SU-DHL-6 (cell line): Measurements from ENCODE around the gene SLC4A8.
A peak's percentile ranks its signal among the peaks of the same experiment; 100 is the strongest.

Experiments
- H2AFZ ChIP-seq: fragments of 200-600 bp; sonication (generic); 2 replicates; pipeline ENCODE4 v1.6.1; 2014; ENCODE audit warnings: low read depth, mild to moderate bottlenecking, moderate library complexity, mixed read lengths, antibody characterized with exemption, low read length; ENCODE audit not compliant: severe bottlenecking
- H3F3A ChIP-seq: fragments of 200-600 bp; shearing (Covaris generic); 2 replicates; pipeline ENCODE4 v1.6.0; 2016; ENCODE audit warnings: antibody characterized with exemption, mild to moderate bottlenecking; ENCODE audit not compliant: insufficient read depth
- H3K27ac ChIP-seq: fragments of 200-600 bp; sonication (generic); 2 replicates; pipeline ENCODE4 v1.5.1; 2016; ENCODE audit warnings: low read depth, mild to moderate bottlenecking, low read length, moderate library complexity, mixed read lengths
- H3K27me3 ChIP-seq: fragments of 200-600 bp; sonication (generic), shearing (Covaris generic); 2 replicates; pipeline ENCODE4 v1.6.0; 2014; ENCODE audit warnings: mild to moderate bottlenecking, low read length
- H3K36me3 ChIP-seq: fragments of 200-600 bp; sonication (generic); 2 replicates; pipeline ENCODE4 v1.6.1; 2014; ENCODE audit warnings: mild to moderate bottlenecking, low read length, mixed read lengths
- H3K4me2 ChIP-seq: fragments of 300-600, 200-600 bp; shearing (Covaris generic), sonication (generic); 2 replicates; pipeline ENCODE4 v1.6.0; 2014; ENCODE audit warnings: low read length, low read depth, mild to moderate bottlenecking; ENCODE audit not compliant: poor library complexity, severe bottlenecking
- H3K4me3 ChIP-seq: fragments of 200-600 bp; sonication (generic); 2 replicates; pipeline ENCODE4 v1.5.1; 2014; ENCODE audit warnings: antibody characterized with exemption, low read length, mild to moderate bottlenecking, mixed read lengths; ENCODE audit not compliant: insufficient read depth, poor library complexity, severe bottlenecking
- H3K79me2 ChIP-seq: fragments of 200-600 bp; sonication (generic); 2 replicates; pipeline ENCODE4 v1.6.1; 2014; ENCODE audit warnings: mild to moderate bottlenecking, low read length, moderate library complexity; ENCODE audit not compliant: insufficient read depth
- H3K9ac ChIP-seq: fragments of 200-600 bp; sonication (generic); 2 replicates; pipeline ENCODE4 v1.7.0; 2014; ENCODE audit warnings: mild to moderate bottlenecking, low read length
- H3K9me2 ChIP-seq: fragments of 200-600 bp; sonication (generic); replicated peaks from 2 replicates; pipeline ENCODE4 v1.6.1; 2014; ENCODE audit warnings: low read length; ENCODE audit not compliant: insufficient read depth
- H3K9me3 ChIP-seq: fragments of 200-600 bp; sonication (generic); 2 replicates; pipeline ENCODE4 v1.6.1; 2014; ENCODE audit warnings: low read length, mixed read lengths; ENCODE audit not compliant: insufficient read depth
- H4K20me1 ChIP-seq: fragments of 200-600 bp; sonication (generic); 2 replicates; pipeline ENCODE4 v1.6.1; 2014; ENCODE audit warnings: low read depth, mild to moderate bottlenecking, antibody characterized with exemption, low read length, moderate library complexity, mixed read lengths
- CTCF ChIP-seq: fragments of 200-600 bp; sonication (generic); IDR thresholded peaks from one replicate; pipeline ENCODE4 v1.5.1; 2017; ENCODE audit warnings: antibody characterized with exemption, mild to moderate bottlenecking, low read length, moderate library complexity; ENCODE audit not compliant: insufficient read depth, poor library complexity, severe bottlenecking
- EZH2phosphoT487 ChIP-seq: fragments of 200-600 bp; sonication (generic), shearing (Covaris generic); conservative IDR thresholded peaks from 2 replicates; pipeline ENCODE4 v1.6.1; 2018; ENCODE audit warnings: mild to moderate bottlenecking, antibody characterized with exemption, low read length, moderate library complexity, mixed read lengths

SLC4A8 gene

GRCh38 chr12:51424094-51424661 is 453 bp upstream of the SLC4A8 start:
- Histone ChIP-seq H2AFZ (no peak overlapping the region), H3K9me2 (no peaks in the 10 kb centered on the region), H3K36me3 (no peaks in the 10 kb centered on the region), H4K20me1 (no peaks in the 10 kb centered on the region), H3K4me2 (peak overlapping the region; percentile 49), H3K4me3 (peak overlapping the region; percentile 43), H3K9ac (no peak overlapping the region), H3K9me3 (no peaks in the 10 kb centered on the region), H3K79me2 (no peaks in the 10 kb centered on the region), H3F3A (no peaks in the 10 kb centered on the region), H3K27ac (no peak overlapping the region), H3K27me3 (no peaks in the 10 kb centered on the region; the same call in 1 of the 2 replicates)
- no peak for TF ChIP-seq EZH2phosphoT487
- no peak for TF ChIP-seq CTCF

- Histone ChIP-seq H3K27me3 (no peaks in the 10 kb centered on the region; the same call in 1 of the 2 replicates), H3K9me3 (no peaks in the 10 kb centered on the region), H3K9me2 (no peaks in the 10 kb centered on the region), H3K9ac (no peak overlapping the region), H3K4me2 (no peak overlapping the region), H3K36me3 (no peaks in the 10 kb centered on the region), H3K4me3 (no peak overlapping the region), H3K27ac (no peak overlapping the region), H3K79me2 (no peaks in the 10 kb centered on the region), H4K20me1 (no peaks in the 10 kb centered on the region), H3F3A (no peaks in the 10 kb centered on the region), H2AFZ (no peak overlapping the region)
- no peak for TF ChIP-seq EZH2phosphoT487
- TF ChIP-seq CTCF, result no peak
Observed at GRCh38 chr12:51428256-51428655, 3.6 kb downstream of the SLC4A8 start.

- no peak for TF ChIP-seq CTCF
- TF ChIP-seq EZH2phosphoT487, result no peak
- H4K20me1 ChIP-seq, result no peaks in the 10 kb centered on the region
- H3K27ac ChIP-seq, result no peak overlapping the region
- H2AFZ ChIP-seq, result no peak overlapping the region
- H3K9me3 ChIP-seq, result no peaks in the 10 kb centered on the region
- H3K79me2 ChIP-seq, result no peaks in the 10 kb centered on the region
- H3F3A ChIP-seq, result no peaks in the 10 kb centered on the region
- H3K9ac ChIP-seq, result no peak overlapping the region
- H3K9me2 ChIP-seq, result no peaks in the 10 kb centered on the region
- H3K4me3 ChIP-seq, result no peak overlapping the region
- H3K27me3 ChIP-seq, result no peaks in the 10 kb centered on the region; the same call in 1 of the 2 replicates
- no peaks in the 10 kb centered on the region for H3K36me3 ChIP-seq
- H3K4me2 ChIP-seq, result no peak overlapping the region
Observed at GRCh38 chr12:51429700-51430099, 5.1 kb downstream of the SLC4A8 start.
